Measurements from ENCODE around the gene RIT2.

Gene RIT2

DNA sequence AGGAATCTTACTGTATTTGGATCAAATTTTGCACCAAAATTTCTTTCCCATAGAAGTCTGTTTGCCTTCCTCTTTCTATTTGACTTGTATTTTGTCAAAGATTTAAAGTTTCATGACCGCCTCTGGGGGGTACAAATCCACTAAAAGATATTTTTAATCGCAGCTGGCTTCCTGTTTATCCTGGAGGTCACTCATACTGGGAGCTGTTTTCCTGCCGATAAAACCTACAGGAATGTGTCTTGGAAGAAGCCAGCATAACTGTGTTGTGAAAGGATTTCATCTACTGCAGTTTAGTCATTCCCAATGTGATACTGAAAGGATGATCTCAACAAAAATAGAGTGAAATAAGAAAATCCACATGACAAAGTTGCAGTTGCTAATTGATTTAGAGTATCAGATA, 184.0 kb downstream of the RIT2 start:
- no peak for TF ChIP-seq NFIC (IDR thresholded peaks at IDR 0.05)

DNA sequence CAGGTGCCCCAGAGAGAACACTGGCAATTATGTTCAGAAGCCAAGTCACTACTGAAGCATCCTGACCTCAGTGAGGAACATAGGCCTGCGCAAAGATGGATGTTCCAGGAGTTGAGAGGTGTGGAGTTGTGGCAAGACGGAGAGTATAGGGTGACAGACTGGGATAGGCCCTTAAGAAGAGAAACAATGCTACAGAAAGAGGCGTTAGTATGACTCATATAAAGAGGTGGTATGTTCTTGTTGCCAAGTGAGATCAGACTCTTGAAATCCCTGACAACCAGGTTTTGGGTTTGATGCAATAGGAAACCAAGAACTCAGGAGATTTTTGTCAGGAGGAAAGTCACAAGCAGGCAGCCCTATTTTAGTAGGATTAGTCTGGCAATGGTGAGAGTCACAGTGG, 185.6 kb downstream of the RIT2 start:
- TF ChIP-seq NFIC (IDR thresholded peaks at IDR 0.05) (no peak), RAD21 (IDR thresholded peaks at IDR 0.05; ENCODE audit: low read depth) (no peak), TCF12 (IDR thresholded peaks at IDR 0.05; ENCODE audit: low read depth) (no peak), FOXM1 (IDR thresholded peaks at IDR 0.05; ENCODE audit: borderline replicate concordance, low read depth) (no peak), EP300 (IDR thresholded peaks at IDR 0.05; ENCODE audit: borderline replicate concordance) (no peak), CREB1 (IDR thresholded peaks at IDR 0.05; ENCODE audit: low read depth) (no peak), CEBPB (IDR thresholded peaks at IDR 0.05) (no peak), TAF1 (IDR thresholded peaks at IDR 0.05; ENCODE audit: low read depth) (no peak), ZBTB7A (IDR thresholded peaks at IDR 0.05; ENCODE audit: low read depth) (no peak), YY1 (IDR thresholded peaks at IDR 0.05; ENCODE audit: low read depth) (no peak), TEAD4 (IDR thresholded peaks at IDR 0.05) (no peak), EGR1 (IDR thresholded peaks at IDR 0.05) (no peak)
- TF ChIP-seq, protein P1, sequence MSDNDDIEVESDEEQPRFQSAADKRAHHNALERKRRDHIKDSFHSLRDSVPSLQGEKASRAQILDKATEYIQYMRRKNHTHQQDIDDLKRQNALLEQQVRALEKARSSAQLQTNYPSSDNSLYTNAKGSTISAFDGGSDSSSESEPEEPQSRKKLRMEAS (IDR thresholded peaks at IDR 0.05), result no peak
- TF ChIP-seq, protein P2, sequence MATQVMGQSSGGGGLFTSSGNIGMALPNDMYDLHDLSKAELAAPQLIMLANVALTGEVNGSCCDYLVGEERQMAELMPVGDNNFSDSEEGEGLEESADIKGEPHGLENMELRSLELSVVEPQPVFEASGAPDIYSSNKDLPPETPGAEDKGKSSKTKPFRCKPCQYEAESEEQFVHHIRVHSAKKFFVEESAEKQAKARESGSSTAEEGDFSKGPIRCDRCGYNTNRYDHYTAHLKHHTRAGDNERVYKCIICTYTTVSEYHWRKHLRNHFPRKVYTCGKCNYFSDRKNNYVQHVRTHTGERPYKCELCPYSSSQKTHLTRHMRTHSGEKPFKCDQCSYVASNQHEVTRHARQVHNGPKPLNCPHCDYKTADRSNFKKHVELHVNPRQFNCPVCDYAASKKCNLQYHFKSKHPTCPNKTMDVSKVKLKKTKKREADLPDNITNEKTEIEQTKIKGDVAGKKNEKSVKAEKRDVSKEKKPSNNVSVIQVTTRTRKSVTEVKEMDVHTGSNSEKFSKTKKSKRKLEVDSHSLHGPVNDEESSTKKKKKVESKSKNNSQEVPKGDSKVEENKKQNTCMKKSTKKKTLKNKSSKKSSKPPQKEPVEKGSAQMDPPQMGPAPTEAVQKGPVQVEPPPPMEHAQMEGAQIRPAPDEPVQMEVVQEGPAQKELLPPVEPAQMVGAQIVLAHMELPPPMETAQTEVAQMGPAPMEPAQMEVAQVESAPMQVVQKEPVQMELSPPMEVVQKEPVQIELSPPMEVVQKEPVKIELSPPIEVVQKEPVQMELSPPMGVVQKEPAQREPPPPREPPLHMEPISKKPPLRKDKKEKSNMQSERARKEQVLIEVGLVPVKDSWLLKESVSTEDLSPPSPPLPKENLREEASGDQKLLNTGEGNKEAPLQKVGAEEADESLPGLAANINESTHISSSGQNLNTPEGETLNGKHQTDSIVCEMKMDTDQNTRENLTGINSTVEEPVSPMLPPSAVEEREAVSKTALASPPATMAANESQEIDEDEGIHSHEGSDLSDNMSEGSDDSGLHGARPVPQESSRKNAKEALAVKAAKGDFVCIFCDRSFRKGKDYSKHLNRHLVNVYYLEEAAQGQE (IDR thresholded peaks at IDR 0.05; ENCODE audit: low read depth), result no peak
- TF ChIP-seq, protein P3, sequence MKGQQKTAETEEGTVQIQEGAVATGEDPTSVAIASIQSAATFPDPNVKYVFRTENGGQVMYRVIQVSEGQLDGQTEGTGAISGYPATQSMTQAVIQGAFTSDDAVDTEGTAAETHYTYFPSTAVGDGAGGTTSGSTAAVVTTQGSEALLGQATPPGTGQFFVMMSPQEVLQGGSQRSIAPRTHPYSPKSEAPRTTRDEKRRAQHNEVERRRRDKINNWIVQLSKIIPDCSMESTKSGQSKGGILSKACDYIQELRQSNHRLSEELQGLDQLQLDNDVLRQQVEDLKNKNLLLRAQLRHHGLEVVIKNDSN (IDR thresholded peaks at IDR 0.05), result no peak

DNA sequence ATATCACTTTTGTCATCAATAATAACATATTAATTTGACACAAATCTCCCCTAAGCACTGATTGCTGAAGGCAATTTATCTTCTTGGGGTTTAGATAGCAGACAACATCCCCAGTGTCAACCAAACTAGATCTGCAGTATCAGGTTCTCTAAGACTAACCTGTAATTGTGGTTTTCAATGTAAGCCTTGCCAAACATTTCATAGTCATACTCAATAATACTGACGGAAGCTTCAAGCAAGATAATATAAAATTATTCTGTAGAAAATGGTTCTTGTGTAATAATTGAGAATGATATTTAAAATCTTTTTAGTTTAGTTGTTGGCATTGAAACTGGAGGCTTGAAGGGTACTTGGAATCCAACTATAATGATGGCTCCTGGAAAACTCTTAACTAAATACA, 186.3 kb downstream of the RIT2 start:
- TF ChIP-seq NFIC (IDR thresholded peaks at IDR 0.05), result no peak
- TF ChIP-seq, protein P2 (IDR thresholded peaks at IDR 0.05; ENCODE audit: low read depth), result no peak
- TF ChIP-seq TAF1 (IDR thresholded peaks at IDR 0.05; ENCODE audit: low read depth), result no peak
- no peak for TF ChIP-seq ZBTB7A (IDR thresholded peaks at IDR 0.05; ENCODE audit: low read depth)
- no peak for TF ChIP-seq RAD21 (IDR thresholded peaks at IDR 0.05; ENCODE audit: low read depth)
- no peak for TF ChIP-seq YY1 (IDR thresholded peaks at IDR 0.05; ENCODE audit: low read depth)
- no peak for TF ChIP-seq CREB1 (IDR thresholded peaks at IDR 0.05; ENCODE audit: low read depth)
- no peak for TF ChIP-seq EGR1 (IDR thresholded peaks at IDR 0.05)
- TF ChIP-seq FOXM1 (IDR thresholded peaks at IDR 0.05; ENCODE audit: borderline replicate concordance, low read depth), result no peak
- no peak for TF ChIP-seq EP300 (IDR thresholded peaks at IDR 0.05; ENCODE audit: borderline replicate concordance)
- TF ChIP-seq CEBPB (IDR thresholded peaks at IDR 0.05), result no peak
- TF ChIP-seq, protein P1 (IDR thresholded peaks at IDR 0.05), result no peak
- no peak for TF ChIP-seq TEAD4 (IDR thresholded peaks at IDR 0.05)
- TF ChIP-seq, protein P3 (IDR thresholded peaks at IDR 0.05), result no peak
- no peak for TF ChIP-seq TCF12 (IDR thresholded peaks at IDR 0.05; ENCODE audit: low read depth)

GRCh38 chr18:42925036-42925435, 190.4 kb downstream of the RIT2 start:
- TF ChIP-seq, protein P2 (IDR thresholded peaks at IDR 0.05; ENCODE audit: low read depth), result no peak
- peak; percentile 66 for TF ChIP-seq CEBPB (IDR thresholded peaks at IDR 0.05)

DNA sequence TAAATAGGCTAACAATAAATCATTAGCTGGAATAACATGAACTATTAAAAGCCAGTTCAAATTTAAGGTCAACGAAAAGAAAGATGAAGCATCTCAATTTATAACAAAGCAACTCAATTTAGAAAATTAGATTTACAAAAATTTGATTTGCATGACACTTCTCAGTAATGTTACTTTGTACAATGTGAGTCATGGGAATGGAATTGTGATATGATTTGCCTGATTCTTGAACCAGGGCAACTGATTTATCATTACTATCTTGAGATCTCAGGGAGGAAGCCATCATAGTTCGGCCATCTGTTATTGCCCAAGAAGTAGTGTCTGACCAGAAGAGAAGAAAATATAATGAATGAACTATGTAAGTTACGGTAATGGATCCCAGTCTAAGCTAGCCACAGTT, 193.1 kb downstream of the RIT2 start:
- TF ChIP-seq, protein P1 (IDR thresholded peaks at IDR 0.05), result no peak
- TF ChIP-seq EP300 (IDR thresholded peaks at IDR 0.05; ENCODE audit: borderline replicate concordance) (no peak), TCF12 (IDR thresholded peaks at IDR 0.05; ENCODE audit: low read depth) (no peak), YY1 (IDR thresholded peaks at IDR 0.05; ENCODE audit: low read depth) (no peak), TAF1 (IDR thresholded peaks at IDR 0.05; ENCODE audit: low read depth) (no peak), CEBPB (IDR thresholded peaks at IDR 0.05) (no peak), FOXM1 (IDR thresholded peaks at IDR 0.05; ENCODE audit: borderline replicate concordance, low read depth) (no peak), EGR1 (IDR thresholded peaks at IDR 0.05) (no peak)
- TF ChIP-seq, protein P3 (IDR thresholded peaks at IDR 0.05), result no peak
- TF ChIP-seq, protein P2 (IDR thresholded peaks at IDR 0.05; ENCODE audit: low read depth), result no peak
